ENCODE measurements around the gene CA10.

CA10 gene

GRCh38 chr17:51668155-51668962, 490.2 kb downstream of the CA10 start:
- no peak for DNase-seq

DNA sequence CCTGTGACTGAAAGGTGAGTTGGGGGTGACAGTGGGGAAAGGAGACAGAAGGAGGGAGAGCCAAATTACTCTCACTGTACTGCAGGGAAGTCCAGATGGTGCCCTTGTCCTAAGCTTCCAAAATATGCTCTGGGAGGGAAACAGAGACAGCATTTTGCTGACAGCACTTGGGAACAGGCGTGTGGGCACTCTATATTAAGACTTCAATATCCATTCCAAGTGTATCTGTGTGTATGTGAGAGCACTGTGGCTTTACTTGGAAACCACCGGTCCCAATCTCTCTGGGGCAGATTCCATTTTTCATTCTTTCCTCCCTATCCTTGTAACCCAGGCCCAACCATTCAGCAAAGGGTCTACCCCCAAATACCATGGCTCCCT, 490.8 kb downstream of the CA10 start:
- DNase-seq = no peak

DNA sequence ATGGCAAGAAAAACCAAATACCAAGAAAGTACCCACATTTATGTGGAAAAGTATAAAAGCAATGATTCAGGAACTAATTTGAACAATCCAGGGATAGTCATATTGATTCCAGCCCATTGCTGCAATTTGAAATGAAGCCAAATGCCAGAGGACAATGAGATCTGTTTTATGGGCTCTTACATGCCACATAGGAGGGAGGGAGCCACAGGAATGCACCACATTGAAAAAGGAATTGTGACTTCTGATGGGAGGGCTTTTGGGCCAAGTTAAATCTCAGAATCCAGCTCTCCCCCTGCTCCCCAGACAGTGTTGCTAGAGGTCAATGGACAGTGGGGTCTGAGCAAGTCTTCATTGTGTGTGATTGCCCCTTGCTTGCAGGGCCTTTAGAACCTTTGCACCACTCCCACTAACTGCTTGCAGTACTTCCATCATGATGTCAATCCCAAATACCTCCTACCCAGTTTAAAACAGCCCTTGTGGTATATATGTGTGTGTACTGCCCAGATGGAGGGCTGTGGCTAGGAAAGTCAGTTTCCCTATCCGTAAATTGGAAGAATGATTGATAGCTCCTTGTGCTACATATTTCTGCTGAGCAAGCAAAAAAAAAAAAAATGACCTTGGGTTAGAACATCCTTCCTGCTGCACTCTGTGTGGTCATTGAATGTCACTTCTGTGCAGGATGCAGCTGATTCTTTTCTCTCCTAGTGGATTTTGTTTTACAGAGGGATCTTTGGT, 491.4 kb downstream of the CA10 start:
- no peak for DNase-seq

DNA sequence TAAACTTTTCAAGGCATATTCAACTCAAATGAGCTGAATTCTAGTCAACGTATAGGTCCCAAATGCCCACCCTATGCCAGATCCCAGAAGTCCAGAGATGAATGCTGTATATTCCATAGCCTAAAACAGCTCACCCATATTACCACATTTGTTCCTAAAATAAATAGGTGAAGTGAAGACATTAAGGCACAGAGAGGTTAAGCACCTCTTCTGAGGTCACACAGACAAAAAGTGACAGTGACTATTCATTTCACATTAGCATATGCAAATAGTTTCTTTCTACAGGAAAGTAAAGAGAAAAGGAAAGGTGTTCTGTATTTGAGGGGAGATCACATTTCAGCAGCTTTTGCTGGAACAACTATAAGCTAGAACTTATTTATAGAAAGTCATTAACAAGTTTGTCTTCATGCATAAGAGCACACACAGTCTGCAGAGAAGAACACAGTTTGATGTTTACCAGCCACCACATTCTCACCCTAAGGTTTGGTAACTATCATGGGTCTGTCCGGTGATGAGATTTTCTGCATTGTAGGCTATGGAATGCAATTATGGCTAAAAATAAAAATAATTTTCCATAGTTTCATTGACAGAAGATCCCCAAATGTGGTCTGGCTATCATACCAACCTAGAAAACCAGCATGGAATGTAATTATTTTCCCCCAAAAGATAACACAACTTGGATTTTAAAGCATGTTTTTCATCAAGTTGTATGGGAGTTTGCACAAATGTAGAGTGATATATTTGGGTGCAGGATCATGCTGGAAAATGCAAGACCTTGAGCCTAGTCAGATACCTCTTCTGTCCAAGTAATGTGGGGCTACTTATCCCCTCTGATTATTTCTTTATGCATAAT, 496.1 kb downstream of the CA10 start:
- no peak for DNase-seq

DNA sequence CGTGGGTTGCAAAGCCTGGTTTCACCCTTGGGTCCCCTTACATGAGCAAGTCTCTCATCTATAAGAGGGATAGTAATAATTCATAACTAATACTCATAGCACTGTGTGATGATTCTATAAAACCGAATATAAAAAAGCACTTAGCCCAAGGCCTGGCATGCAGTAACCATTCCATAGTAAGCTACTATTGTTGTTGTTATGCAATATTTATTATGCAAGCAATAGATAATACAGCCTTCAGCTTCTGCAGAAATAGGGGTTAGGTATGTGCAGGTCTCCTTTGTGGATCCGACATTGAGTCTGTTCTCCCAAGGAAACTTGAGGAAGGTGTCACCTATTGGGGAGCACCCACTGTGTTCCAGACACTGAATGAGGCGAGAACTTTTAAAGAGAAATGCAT, 497.1 kb downstream of the CA10 start:
- no peak for DNase-seq

GRCh38 chr17:51660266-51660665, 498.2 kb downstream of the CA10 start:
- DNase-seq = no peak

DNA sequence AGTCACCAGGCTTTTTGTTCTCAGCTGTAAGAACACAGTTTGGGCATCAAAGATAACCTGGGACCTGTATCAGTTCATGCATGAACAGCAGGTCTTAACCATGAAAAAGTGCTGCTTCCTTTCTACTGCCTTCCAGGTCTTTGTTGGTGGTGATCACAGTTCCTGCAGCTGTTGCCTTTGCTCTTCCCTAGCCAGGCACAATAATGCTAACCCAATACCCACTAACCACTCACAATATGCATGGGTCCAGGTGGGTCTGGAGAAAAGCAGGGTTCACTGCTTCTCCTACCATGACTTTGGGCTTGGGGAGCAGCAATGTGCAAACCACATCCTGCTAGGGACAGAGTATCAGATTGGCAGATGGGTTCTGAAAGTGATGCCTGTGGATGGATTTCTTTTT, 501.3 kb downstream of the CA10 start:
- no peak for DNase-seq

GRCh38 chr17:51653878-51654277, 504.6 kb downstream of the CA10 start:
- DNase-seq = no peak

DNA sequence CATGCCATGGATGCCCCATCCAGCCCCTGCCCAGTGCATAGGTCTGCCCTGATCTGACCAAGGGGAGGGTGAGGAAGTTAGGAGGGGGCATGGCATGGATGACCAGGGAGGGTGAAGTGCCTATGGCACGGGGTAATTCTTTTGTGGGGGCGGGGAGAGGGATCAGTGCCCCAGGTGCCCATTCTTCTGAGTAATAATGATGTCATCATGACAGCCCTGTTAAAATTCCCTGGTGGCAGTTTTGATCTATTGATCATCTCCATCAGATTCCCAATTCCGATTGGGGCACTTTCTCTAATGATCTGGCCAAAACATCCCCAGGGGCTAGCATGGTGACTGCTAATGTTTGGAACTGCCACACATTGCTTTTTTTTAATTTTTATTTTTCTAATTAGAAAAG, 506.0 kb downstream of the CA10 start:
- no peak for DNase-seq

- DNase-seq = no peak
Observed at GRCh38 chr17:51651513-51652298, 506.8 kb downstream of the CA10 start.

GRCh38 chr17:51650772-51651171, 507.7 kb downstream of the CA10 start:
- no peak for DNase-seq

DNA sequence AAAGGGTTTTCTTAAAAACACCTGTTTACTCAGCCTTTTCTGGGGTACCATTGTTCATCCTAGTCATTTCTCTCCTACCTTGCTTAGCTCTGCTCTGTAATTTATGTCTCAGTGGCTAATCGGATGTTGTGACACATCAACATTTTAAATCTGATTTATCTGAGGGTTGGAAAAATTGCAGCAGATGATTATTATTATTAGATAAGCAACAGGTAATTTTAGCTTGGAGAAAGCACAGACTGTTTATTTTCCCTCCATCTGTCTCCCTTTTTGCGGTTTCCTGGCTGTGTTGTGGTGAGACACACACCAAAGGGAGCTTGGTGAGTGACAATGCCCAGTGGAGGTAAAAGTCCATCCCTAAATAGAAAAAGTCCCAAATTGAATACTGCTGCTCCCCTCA, 508.3 kb downstream of the CA10 start:
- no peak for DNase-seq

GRCh38 chr17:51647826-51648225, 510.7 kb downstream of the CA10 start:
- DNase-seq = no peak

GRCh38 chr17:51647067-51647466, 511.4 kb downstream of the CA10 start:
- DNase-seq = no peak

- no peak for DNase-seq
Observed at GRCh38 chr17:51646539-51646938, 512.0 kb downstream of the CA10 start.

DNA sequence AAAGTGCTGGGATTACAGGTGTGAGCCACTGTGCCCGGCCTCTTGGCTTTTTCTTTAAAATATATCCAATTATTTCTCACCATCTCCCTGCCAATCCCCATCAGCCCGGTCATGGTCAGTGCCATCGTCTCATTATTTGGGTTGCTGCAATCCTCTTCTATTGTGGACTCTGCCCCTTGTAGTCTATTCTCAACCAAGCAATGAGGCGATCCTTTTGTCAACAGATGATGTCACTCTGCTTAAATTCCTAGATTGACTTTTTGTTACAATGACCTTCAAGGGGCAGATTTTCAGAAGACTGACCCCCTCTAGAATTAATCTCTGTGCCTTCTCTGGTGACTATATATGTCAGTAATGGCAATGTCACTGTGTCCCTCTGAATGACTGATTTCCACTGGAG, 513.5 kb downstream of the CA10 start:
- DNase-seq = no peak

DNA sequence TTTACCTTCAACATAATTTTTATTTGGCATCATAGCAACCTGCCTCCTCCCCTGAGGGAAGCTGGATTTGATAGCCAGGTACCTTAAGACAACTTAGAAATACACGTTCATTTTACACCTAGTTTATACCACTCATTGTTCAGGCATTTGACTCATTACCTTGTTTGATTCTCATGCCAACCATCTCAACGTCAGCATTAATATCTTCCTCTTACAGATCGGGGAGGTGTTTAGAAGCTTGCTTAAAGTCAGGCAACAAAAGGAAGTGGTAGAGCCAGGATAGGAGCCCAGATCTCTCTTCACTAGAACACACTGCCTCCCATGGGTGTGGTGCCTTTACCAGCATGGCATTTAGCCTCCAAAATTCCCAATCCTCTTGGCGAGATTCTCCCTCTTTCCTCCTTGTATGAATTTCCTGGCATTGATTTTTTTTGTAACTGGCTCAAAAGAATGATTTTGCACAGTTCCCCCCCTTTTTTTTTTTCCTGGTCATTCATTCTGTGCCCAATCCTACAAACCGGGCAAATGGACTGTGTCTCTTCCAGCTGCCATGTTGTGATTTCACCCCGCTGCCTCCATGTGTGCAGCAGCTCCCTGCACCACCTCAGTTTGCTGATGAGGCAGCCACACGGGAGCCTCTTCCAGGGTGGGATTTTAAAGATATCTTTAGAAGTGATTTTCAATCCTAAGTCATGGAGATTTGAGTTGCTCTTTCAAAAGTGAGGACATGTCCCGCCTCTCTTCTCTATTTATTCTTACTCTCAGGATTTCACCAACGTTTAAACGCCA, 514.6 kb downstream of the CA10 start:
- DNase-seq = no peak

GRCh38 chr17:51642029-51642428, 516.5 kb downstream of the CA10 start:
- no peak for DNase-seq

DNA sequence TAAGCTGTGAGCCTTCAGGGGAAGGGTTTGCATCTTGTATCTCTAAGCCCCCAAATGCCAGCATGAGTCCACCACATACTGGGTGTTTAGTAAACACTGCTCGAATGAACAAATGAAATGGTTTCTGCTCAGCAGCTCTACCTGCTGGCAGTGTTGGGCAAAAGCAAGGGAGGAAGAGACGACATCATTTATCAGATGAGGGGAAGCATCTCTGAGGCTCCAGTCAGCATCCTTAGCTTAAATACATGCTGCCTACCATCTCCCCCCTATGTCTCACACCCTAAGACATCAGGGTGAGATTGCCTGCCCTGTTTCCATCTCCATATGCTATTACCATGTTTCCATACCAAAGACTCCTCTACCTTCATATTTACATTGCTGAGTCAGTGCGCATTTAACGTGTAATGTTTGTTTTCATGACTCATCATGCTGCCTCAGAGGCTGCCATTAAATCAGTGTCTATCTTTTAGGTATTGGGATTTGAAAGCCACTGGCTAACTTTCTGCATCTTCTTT, 518.3 kb downstream of the CA10 start:
- DNase-seq = no peak

DNA sequence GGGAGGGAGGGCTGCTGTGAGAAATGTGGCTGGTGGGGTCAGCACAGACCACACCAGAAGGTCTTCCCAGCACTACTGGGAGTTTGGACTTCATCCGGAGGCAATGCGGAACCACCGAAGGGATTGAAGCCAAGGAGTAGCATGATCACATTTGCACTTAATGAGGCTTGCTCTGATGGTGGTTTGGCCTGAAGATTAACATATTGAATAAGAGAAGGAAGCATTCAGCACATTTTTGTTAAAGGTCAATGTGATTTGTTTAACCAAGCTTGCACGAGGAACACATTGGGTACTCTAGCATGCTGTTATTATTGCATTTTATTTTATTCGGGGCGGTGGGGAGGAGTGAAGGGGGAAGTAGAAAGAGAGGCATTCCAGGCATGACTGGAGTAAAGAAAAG, 519.5 kb downstream of the CA10 start:
- DNase-seq = no peak

DNA sequence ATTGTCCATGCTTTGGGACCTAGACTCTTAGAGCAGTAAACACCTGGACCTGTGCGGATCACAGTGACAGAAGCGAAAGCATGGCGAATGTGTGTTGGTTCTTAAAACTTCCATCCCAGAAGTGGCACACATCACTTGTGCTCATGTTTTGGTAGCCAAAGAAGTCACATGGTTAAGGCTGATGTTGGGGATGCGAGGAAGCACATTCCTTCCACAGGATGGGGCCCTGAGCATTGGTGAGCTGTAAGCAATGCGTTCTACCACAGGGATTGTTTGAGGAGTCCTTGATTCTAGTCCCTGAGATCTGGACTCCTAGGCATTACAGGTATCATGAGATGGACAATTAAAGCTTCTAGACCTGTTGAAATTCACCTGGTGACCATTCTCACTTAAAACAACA, 522.2 kb downstream of the CA10 start:
- no peak for DNase-seq
